ENCODE results near the gene MED7.

The MED7 gene

DNA sequence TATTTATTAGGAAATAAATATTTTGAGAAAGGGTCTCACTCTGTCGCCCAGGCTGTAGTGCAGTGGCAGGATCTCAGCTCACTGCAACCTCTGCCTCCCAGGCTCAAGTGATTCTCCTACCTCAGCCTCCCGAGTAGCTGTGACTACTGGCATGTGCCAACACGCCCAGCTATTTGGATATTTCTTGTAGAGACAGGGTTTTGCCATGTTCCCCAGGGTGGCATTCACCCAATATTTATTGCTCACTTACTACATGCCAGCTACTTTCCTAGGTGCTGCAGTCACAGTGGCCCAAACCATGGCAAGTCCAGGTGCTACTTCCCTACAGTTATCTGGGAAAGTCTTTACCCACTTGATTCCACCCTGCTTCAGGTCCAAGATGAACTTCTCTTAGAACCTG lies 8.3 kb upstream of the MED7 start:
- CTCF ChIA-PET: no interaction called here
- no peak for TF ChIP-seq ZNF473 (tag by site-specific recombination; IDR thresholded peaks at IDR 0.05)
- no peak for TF ChIP-seq ZNF112 (tag by site-specific recombination; IDR thresholded peaks at IDR 0.05)
- no peak for TF ChIP-seq ZNF184 (tag by site-specific recombination; IDR thresholded peaks at IDR 0.05)
- TF ChIP-seq ZNF501 (tag by site-specific recombination; IDR thresholded peaks at IDR 0.05): no peak
- TF ChIP-seq GLIS2 (tag by site-specific recombination; IDR thresholded peaks at IDR 0.05): no peak
- TF ChIP-seq, protein P1, sequence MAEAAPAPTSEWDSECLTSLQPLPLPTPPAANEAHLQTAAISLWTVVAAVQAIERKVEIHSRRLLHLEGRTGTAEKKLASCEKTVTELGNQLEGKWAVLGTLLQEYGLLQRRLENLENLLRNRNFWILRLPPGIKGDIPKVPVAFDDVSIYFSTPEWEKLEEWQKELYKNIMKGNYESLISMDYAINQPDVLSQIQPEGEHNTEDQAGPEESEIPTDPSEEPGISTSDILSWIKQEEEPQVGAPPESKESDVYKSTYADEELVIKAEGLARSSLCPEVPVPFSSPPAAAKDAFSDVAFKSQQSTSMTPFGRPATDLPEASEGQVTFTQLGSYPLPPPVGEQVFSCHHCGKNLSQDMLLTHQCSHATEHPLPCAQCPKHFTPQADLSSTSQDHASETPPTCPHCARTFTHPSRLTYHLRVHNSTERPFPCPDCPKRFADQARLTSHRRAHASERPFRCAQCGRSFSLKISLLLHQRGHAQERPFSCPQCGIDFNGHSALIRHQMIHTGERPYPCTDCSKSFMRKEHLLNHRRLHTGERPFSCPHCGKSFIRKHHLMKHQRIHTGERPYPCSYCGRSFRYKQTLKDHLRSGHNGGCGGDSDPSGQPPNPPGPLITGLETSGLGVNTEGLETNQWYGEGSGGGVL (tag by site-specific recombination; IDR thresholded peaks at IDR 0.05): no peak
- TF ChIP-seq ZNF324 (tag by site-specific recombination; IDR thresholded peaks at IDR 0.05): no peak
- TF ChIP-seq, protein P2, sequence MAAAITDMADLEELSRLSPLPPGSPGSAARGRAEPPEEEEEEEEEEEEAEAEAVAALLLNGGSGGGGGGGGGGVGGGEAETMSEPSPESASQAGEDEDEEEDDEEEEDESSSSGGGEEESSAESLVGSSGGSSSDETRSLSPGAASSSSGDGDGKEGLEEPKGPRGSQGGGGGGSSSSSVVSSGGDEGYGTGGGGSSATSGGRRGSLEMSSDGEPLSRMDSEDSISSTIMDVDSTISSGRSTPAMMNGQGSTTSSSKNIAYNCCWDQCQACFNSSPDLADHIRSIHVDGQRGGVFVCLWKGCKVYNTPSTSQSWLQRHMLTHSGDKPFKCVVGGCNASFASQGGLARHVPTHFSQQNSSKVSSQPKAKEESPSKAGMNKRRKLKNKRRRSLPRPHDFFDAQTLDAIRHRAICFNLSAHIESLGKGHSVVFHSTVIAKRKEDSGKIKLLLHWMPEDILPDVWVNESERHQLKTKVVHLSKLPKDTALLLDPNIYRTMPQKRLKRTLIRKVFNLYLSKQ (tag by site-specific recombination; IDR thresholded peaks at IDR 0.05; ENCODE audit: borderline replicate concordance): no peak
- TF ChIP-seq ZNF623 (tag by site-specific recombination; IDR thresholded peaks at IDR 0.05): no peak
- TF ChIP-seq, protein P3, sequence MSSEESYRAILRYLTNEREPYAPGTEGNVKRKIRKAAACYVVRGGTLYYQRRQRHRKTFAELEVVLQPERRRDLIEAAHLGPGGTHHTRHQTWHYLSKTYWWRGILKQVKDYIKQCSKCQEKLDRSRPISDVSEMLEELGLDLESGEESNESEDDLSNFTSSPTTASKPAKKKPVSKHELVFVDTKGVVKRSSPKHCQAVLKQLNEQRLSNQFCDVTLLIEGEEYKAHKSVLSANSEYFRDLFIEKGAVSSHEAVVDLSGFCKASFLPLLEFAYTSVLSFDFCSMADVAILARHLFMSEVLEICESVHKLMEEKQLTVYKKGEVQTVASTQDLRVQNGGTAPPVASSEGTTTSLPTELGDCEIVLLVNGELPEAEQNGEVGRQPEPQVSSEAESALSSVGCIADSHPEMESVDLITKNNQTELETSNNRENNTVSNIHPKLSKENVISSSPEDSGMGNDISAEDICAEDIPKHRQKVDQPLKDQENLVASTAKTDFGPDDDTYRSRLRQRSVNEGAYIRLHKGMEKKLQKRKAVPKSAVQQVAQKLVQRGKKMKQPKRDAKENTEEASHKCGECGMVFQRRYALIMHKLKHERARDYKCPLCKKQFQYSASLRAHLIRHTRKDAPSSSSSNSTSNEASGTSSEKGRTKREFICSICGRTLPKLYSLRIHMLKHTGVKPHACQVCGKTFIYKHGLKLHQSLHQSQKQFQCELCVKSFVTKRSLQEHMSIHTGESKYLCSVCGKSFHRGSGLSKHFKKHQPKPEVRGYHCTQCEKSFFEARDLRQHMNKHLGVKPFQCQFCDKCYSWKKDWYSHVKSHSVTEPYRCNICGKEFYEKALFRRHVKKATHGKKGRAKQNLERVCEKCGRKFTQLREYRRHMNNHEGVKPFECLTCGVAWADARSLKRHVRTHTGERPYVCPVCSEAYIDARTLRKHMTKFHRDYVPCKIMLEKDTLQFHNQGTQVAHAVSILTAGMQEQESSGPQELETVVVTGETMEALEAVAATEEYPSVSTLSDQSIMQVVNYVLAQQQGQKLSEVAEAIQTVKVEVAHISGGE (tag by site-specific recombination; conservative IDR thresholded peaks at IDR 0.05; ENCODE audit: low read depth): no peak
- TF ChIP-seq ZBTB17 (tag by site-specific recombination; IDR thresholded peaks at IDR 0.05): no peak
- no peak for TF ChIP-seq ZNF302 (tag by site-specific recombination; IDR thresholded peaks at IDR 0.05; ENCODE audit: low read depth)
- TF ChIP-seq ZNF146 (tag by site-specific recombination; IDR thresholded peaks at IDR 0.05): no peak
- TF ChIP-seq ZSCAN30 (tag by site-specific recombination; IDR thresholded peaks at IDR 0.05): no peak
- TF ChIP-seq, protein P4, sequence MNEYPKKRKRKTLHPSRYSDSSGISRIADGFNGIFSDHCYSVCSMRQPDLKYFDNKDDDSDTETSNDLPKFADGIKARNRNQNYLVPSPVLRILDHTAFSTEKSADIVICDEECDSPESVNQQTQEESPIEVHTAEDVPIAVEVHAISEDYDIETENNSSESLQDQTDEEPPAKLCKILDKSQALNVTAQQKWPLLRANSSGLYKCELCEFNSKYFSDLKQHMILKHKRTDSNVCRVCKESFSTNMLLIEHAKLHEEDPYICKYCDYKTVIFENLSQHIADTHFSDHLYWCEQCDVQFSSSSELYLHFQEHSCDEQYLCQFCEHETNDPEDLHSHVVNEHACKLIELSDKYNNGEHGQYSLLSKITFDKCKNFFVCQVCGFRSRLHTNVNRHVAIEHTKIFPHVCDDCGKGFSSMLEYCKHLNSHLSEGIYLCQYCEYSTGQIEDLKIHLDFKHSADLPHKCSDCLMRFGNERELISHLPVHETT (tag by site-specific recombination; IDR thresholded peaks at IDR 0.05): no peak
- no peak for TF ChIP-seq ZNF19 (tag by site-specific recombination; IDR thresholded peaks at IDR 0.05; ENCODE audit: low read depth)
- no peak for TF ChIP-seq ZNF48 (tag by site-specific recombination; IDR thresholded peaks at IDR 0.05)
- TF ChIP-seq ZNF530 (tag by site-specific recombination; IDR thresholded peaks at IDR 0.05; ENCODE audit: low read depth): no peak
- TF ChIP-seq ZNF621 (tag by site-specific recombination; IDR thresholded peaks at IDR 0.05): no peak
- TF ChIP-seq SALL2 (tag by site-specific recombination; IDR thresholded peaks at IDR 0.05; ENCODE audit: borderline replicate concordance): no peak

More for the DNA sequence above, 8.3 kb upstream of the MED7 start:
- Histone ChIP-seq H3K9me3 (ENCODE audit: control insufficient read depth, insufficient read depth, low read depth, low read length) (no peaks in the 10 kb centered on the region), H3K27ac (ENCODE audit: extremely low read depth, low read depth, low read length) (no peak overlapping the region), H3K36me3 (ENCODE audit: control insufficient read depth in 2 of 2, insufficient read depth in 1 of 2, low read length in 2 of 2) (no peaks in the 10 kb centered on the region), H3K4me1 (ENCODE audit: control insufficient read depth, insufficient read depth, low read length) (no peaks in the 10 kb centered on the region), H3K4me3 (ENCODE audit: low read depth, low read length) (no peak overlapping the region)
- POLR2A ChIA-PET: no interaction called here
